ENCODE data around the gene SASH3. TPM values are rescaled to one million over a fixed set of nuclear protein-coding genes. Genes with fewer than 3 reads are reported as not detected.

The SASH3 gene
- total RNA-seq, 1 experiment from 2014 or later, result 0.42 TPM

- H3K9me2 ChIP-seq (ENCODE audit: insufficient read depth), result no peaks in the 10 kb centered on the region
- H4K20me1 ChIP-seq (ENCODE audit: insufficient read depth), result no peaks in the 10 kb centered on the region
- H3K79me2 ChIP-seq (ENCODE audit: insufficient read depth, low read length), result no peaks in the 10 kb centered on the region
- ChIA-PET POLR2A (no interaction called here), RAD21 (ENCODE audit: low non-redundant PET in 1 of 2, low total read pairs in 2 of 2, uncharacterized antibody in 2 of 2, unreplicated experiment in 2 of 2) (no interaction called here), CTCF (no interaction called here)
- ATAC-seq (no peak), DNase-seq (ENCODE audit: low read depth, low spot score) (no peak)
- BruUV-seq (replicated peaks), result no TSS peak
- no peak overlapping the region for H3K9ac ChIP-seq (ENCODE audit: low read length)
- H3K27ac ChIP-seq (ENCODE audit: low read depth, low read length), result no peak overlapping the region
- intact Hi-C loops (cut with micrococcal nuclease), result no loop called here
- H3K4me2 ChIP-seq (ENCODE audit: low read length), result no peak overlapping the region
- no peak overlapping the region for H3K4me3 ChIP-seq (replicated peaks in 1 of 2; ENCODE audit: low read depth in 1 of 2, low read length in 2 of 2)
- H3K9me3 ChIP-seq (ENCODE audit: control insufficient read depth in 1 of 2, insufficient read depth in 1 of 2, low read depth in 1 of 2, low read length in 2 of 2), result no peaks in the 10 kb centered on the region
- H3K27me3 ChIP-seq (ENCODE audit: insufficient read depth, low read length), result no peaks in the 10 kb centered on the region
- H3K4me1 ChIP-seq (ENCODE audit: control insufficient read depth in 1 of 2, insufficient read depth in 2 of 2, low read length in 2 of 2), result no peaks in the 10 kb centered on the region
- TF ChIP-seq FOSL1 (IDR thresholded peaks at IDR 0.05; ENCODE audit: low read depth) (no peak), CTCF (IDR thresholded peaks at IDR 0.05 in 2 of 3, conservative IDR thresholded peaks at IDR 0.05 in 1 of 3; ENCODE audit: borderline replicate concordance in 1 of 3, insufficient read depth in 1 of 3, low read depth in 2 of 3, low read length in 2 of 3) (no peak), YY1 (IDR thresholded peaks at IDR 0.05; ENCODE audit: extremely low read depth, insufficient replicate concordance, low read depth, low read length) (no peak), POLR2AphosphoS5 (IDR thresholded peaks at IDR 0.05; ENCODE audit: low read depth, low read length) (no peak), ZFX (IDR thresholded peaks at IDR 0.05) (no peak), RAD21 (IDR thresholded peaks at IDR 0.05; ENCODE audit: low read depth) (no peak), SP1 (IDR thresholded peaks at IDR 0.05; ENCODE audit: low read depth) (no peak), POLR2A (IDR thresholded peaks at IDR 0.05; ENCODE audit: borderline replicate concordance, extremely low read depth, insufficient read depth, insufficient read length) (no peak), JUND (IDR thresholded peaks at IDR 0.05) (no peak), ZNF274 (IDR thresholded peaks at IDR 0.05; ENCODE audit: low read depth, low read length) (no peak), SRF (IDR thresholded peaks at IDR 0.05; ENCODE audit: low read depth) (no peak)
- TF ChIP-seq, protein P1, sequence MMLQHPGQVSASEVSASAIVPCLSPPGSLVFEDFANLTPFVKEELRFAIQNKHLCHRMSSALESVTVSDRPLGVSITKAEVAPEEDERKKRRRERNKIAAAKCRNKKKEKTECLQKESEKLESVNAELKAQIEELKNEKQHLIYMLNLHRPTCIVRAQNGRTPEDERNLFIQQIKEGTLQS (IDR thresholded peaks at IDR 0.05), result no peak
- no peaks in the 10 kb centered on the region for H3K36me3 ChIP-seq (ENCODE audit: control insufficient read depth in 1 of 2, insufficient read depth in 2 of 2, low read length in 2 of 2)
- H2AFZ ChIP-seq (ENCODE audit: low read depth, low read length, poor library complexity, severe bottlenecking), result no peak overlapping the region
These were observed 5.9 kb upstream of the SASH3 start for GRCh38 chrX:129773649-129774458.

Data from HCT116 (cell line).